CD4-positive, alpha-beta T cell treated with Interferon gamma for 1 hour (primary cell): ENCODE data around the gene CDC42BPB.

Experiments
- DNase-seq: peaks from one replicate; pipeline ENCODE4 v3.0.0-alpha.2; 2020

Gene CDC42BPB

DNA sequence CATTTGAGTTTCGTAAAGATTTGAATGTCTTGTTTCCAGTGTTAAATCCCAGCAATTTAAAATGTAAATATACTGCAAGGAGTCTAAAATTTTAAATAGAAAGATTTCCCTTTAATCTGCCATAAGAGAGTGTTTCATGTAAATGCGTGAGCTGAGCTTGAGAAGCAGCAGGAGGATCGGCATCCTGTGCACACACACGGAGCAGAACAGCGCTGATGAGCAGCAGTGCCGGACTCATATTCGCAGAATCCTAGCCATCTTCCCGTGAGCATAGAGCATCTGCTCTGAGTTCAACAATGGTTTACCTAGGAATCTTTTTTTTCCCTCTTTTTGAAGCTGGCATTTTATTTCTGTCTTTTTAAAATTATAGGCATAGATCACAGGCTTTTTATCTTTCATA is 164.7 kb downstream of the CDC42BPB start:
- no peak for DNase-seq

- DNase-seq: no peak
These were observed 165.8 kb downstream of the CDC42BPB start for GRCh38 chr14:102891556-102891955.

- no peak for DNase-seq
These were observed 166.2 kb downstream of the CDC42BPB start for GRCh38 chr14:102891111-102891510.

DNA sequence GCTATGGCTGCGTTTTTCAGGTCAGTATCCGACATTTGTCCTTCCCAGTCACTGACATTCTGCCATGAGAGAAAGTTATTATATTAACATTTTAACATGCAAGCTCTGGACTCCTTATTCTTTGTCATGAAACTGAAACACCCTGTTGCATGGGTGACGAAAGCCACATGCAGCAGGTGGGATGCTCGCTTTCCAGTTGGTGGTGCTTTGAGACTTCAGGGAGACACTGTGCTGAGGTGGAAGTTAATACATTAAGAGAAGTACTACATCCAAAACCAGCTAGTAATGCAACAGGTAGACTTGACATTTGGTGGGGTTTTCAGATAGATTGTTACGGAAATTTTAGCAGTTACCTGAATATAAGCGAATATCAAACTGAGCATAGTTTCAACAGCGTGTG is 167.7 kb downstream of the CDC42BPB start:
- no peak for DNase-seq

DNA sequence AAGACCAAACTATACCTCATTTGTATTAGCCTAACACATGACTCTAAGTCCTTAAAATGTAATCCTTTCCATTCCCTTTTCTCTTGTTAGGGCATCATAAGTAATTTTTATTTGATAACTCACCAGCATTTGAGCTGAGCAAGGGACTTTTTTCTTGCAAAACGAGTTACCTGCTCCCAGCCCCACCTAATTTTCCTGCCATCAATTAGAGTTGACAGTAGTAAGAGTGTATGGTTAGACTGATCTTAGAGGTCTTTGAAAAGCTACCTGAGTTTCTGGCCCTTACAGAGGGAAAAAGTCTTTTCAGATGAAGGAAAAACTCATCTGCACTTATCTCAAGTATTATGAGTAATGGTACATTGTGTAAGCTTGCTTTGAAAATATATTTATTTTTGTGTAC is 168.6 kb downstream of the CDC42BPB start:
- DNase-seq: no peak

DNA sequence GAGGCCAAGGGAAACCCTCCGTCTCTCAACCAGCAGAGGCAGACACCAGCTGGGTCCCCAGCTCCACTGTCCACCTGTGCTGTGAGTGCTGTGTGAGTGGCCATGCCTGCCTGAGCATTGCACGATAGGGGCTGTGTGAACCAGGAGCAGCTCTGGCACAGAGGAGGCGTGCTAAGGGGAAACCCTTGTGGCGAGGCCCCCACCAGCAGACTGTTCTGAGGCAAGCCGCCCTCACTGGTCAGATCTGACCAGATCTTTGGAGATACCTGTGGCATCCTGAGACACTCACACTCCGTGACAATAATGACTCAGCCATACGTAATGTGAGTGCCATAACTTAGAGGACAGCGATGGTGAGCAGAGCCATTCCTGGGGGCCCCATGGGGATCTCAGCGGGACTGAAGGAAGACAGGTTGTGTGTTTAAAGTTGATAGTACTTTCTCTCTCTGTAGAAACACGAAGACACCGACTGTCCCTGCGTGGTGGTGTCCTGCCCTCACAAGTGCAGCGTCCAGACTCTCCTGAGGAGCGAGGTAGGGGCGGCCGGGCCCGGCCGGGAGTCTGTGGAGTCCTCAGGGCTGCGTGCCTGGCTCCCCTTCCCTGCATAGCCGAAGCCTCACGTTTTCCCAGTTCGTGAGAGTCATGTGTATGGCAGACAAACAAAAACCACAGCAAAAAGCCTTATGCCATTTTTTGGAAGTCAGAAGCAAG is 171.5 kb downstream of the CDC42BPB start:
- no peak for DNase-seq

GRCh38 chr14:102883554-102883953 is 173.8 kb downstream of the CDC42BPB start:
- no peak for DNase-seq

DNA sequence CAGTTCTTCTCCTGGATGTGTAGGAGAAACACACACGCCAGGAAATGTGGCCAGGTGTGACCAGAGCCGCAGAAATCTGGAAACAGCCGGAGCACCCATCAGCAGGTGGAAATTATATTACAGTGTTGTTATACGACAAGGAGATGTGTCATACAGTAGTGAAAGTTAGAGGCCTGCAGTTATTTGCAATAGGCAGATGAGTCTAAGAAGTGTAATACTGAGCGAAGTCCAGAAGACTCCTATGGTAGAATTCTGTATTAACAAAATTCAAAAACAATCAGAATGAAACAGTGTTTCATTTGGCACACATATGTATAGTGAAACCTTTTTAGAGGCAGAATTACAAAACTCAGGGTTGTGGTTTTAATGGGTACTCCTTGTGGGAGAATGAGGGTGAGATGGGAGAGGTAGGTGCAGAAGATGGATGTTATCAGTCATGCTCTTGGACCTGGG is 174.2 kb downstream of the CDC42BPB start:
- DNase-seq: no peak
